GM18508 (cell line): Measurements from ENCODE around the gene CDK13.
"Not testable (repeated sequence)": the region's sequence is repeated elsewhere in the genome, so short reads cannot be mapped to it uniquely, and the experiment has no call there.

ENCODE experiments used
- ATAC-seq: cut with Tn5 transposase; IDR thresholded peaks from one replicate; pipeline ENCODE4 v1.9.1; 2021; ENCODE audit warnings: moderate number of reproducible peaks; ENCODE audit not compliant: insufficient read depth, unreplicated experiment

The CDK13 gene

GRCh38 chr7:40093631-40094350, 143.7 kb downstream of the CDK13 start:
- no peak for ATAC-seq

GRCh38 chr7:40095230-40095629, 145.2 kb downstream of the CDK13 start:
- ATAC-seq = no peak

- ATAC-seq = no peak
Observed at GRCh38 chr7:40095695-40096327, 145.8 kb downstream of the CDK13 start.

GRCh38 chr7:40097728-40098127, 147.7 kb downstream of the CDK13 start:
- no peak for ATAC-seq

GRCh38 chr7:40098810-40099209, 148.8 kb downstream of the CDK13 start:
- ATAC-seq = no peak

GRCh38 chr7:40099837-40100236, 149.8 kb downstream of the CDK13 start:
- no peak for ATAC-seq

- ATAC-seq = no peak
Observed at GRCh38 chr7:40101201-40101600, 151.1 kb downstream of the CDK13 start.

GRCh38 chr7:40102897-40103296, 152.8 kb downstream of the CDK13 start:
- ATAC-seq = no peak

- ATAC-seq = no peak
Observed at GRCh38 chr7:40105879-40106473, 155.9 kb downstream of the CDK13 start.

GRCh38 chr7:40115936-40116335, 165.9 kb downstream of the CDK13 start:
- no peak for ATAC-seq

GRCh38 chr7:40117199-40117598, 167.1 kb downstream of the CDK13 start:
- not testable (repeated sequence) for ATAC-seq

GRCh38 chr7:40118201-40118600, 168.1 kb downstream of the CDK13 start:
- ATAC-seq = not testable (repeated sequence)

GRCh38 chr7:40120020-40120419, 170.0 kb downstream of the CDK13 start:
- no peak for ATAC-seq

GRCh38 chr7:40122100-40122939, 172.3 kb downstream of the CDK13 start:
- not testable (repeated sequence) for ATAC-seq

- ATAC-seq = no peak
Observed at GRCh38 chr7:40122940-40123254, 172.8 kb downstream of the CDK13 start.

GRCh38 chr7:40133561-40134427, 183.7 kb downstream of the CDK13 start:
- ATAC-seq = peak; percentile 6

- ATAC-seq = peak; percentile 73
Observed at GRCh38 chr7:40134428-40135316, 184.6 kb downstream of the CDK13 start, which contains the start of the genes MPLKIP and SUGCT. TSS of gene MPLKIP (minus strand) at chr7:40134622. CDS start at chr7:40134567, 55 bp downstream. TSS of gene SUGCT (plus strand) at chr7:40135005.

GRCh38 chr7:40135317-40135610, 185.2 kb downstream of the CDK13 start:
- no peak for ATAC-seq

GRCh38 chr7:40137563-40137962, 187.5 kb downstream of the CDK13 start:
- no peak for ATAC-seq
